ENCODE results near the gene GON4L. TPM values are rescaled to one million over a fixed set of nuclear protein-coding genes. Genes with fewer than 3 reads are reported as not detected.
A peak's percentile ranks its signal among the peaks of the same experiment; 100 is the strongest.
"Not testable (repeated sequence)": the region's sequence is repeated elsewhere in the genome, so short reads cannot be mapped to it uniquely, and the experiment has no call there.

Gene GON4L
- total RNA-seq, 3 donors from 2014 or later (not counting 1 experiment from before 2014, with no cell fraction given) = 127 to 147 (median 146) TPM

GRCh38 chr1:155719703-155720102, 137.3 kb downstream of the GON4L start:
- no peak for DNase-seq
- no peak for TF ChIP-seq CTCF (IDR thresholded peaks at IDR 0.05)
- H3K36me3 ChIP-seq (ENCODE audit: control insufficient read depth, insufficient read depth, low read length) = peaks cover 6% of the 10 kb centered on the region
- Mint-ChIP-seq H3K4me1 (no peaks in the 10 kb centered on the region), H3K36me3 (no peaks in the 10 kb centered on the region), H3K27me3 (ENCODE audit: low read depth in 2 of 2) (no peaks in the 10 kb centered on the region), H3K4me3 (no peak overlapping the region), H3K9me3 (no peaks in the 10 kb centered on the region), H3K27ac (no peak overlapping the region)
- ATAC-seq = no peak
- no peaks in the 10 kb centered on the region for H3K4me1 ChIP-seq (ENCODE audit: control insufficient read depth, insufficient read depth, low read length)
- H3K27me3 ChIP-seq (ENCODE audit: control insufficient read depth, insufficient read depth, low read length) = no peaks in the 10 kb centered on the region
- 99% methylated on average over 4 of the region's 4 CpGs for WGBS (ENCODE audit: insufficient coverage)
- no peaks in the 10 kb centered on the region for H3K9me3 ChIP-seq (ENCODE audit: control insufficient read depth, insufficient read depth, low read length)
- no peak overlapping the region for H3K4me3 ChIP-seq (ENCODE audit: low read length)
- H3K27ac ChIP-seq (ENCODE audit: low read length) = no peak overlapping the region
- intact Hi-C loops (cut with micrococcal nuclease) = no loop called here

- ATAC-seq; H3K36me3 ChIP-seq (ENCODE audit: control insufficient read depth, insufficient read depth, low read length); H3K36me3 Mint-ChIP-seq; intact Hi-C loops (cut with micrococcal nuclease); DNase-seq; H3K27ac Mint-ChIP-seq; H3K9me3 ChIP-seq (ENCODE audit: control insufficient read depth, insufficient read depth, low read length); H3K27me3 ChIP-seq (ENCODE audit: control insufficient read depth, insufficient read depth, low read length); H3K4me3 ChIP-seq (ENCODE audit: low read length); H3K9me3 Mint-ChIP-seq; H3K27me3 Mint-ChIP-seq (ENCODE audit: low read depth in 2 of 2); H3K4me1 Mint-ChIP-seq; H3K4me3 Mint-ChIP-seq; H3K27ac ChIP-seq (ENCODE audit: low read length); H3K4me1 ChIP-seq (ENCODE audit: control insufficient read depth, insufficient read depth, low read length): not testable (repeated sequence)
- 91% methylated on average over 6 of the region's 6 CpGs for WGBS (ENCODE audit: insufficient coverage)
Measured at GRCh38 chr1:155718524-155719115, 138.4 kb downstream of the GON4L start.

- DNase-seq = no peak
- Histone ChIP-seq H3K27ac (ENCODE audit: low read length) (no peak overlapping the region), H3K9me3 (ENCODE audit: control insufficient read depth, insufficient read depth, low read length) (no peaks in the 10 kb centered on the region), H3K27me3 (ENCODE audit: control insufficient read depth, insufficient read depth, low read length) (no peaks in the 10 kb centered on the region), H3K4me3 (ENCODE audit: low read length) (no peak overlapping the region), H3K36me3 (ENCODE audit: control insufficient read depth, insufficient read depth, low read length) (peaks cover 12% of the 10 kb centered on the region), H3K4me1 (ENCODE audit: control insufficient read depth, insufficient read depth, low read length) (no peaks in the 10 kb centered on the region)
- no peaks in the 10 kb centered on the region for H3K27me3 Mint-ChIP-seq (ENCODE audit: low read depth in 2 of 2)
- no peak for TF ChIP-seq CTCF (IDR thresholded peaks at IDR 0.05)
- H3K27ac Mint-ChIP-seq = peak overlapping the region in 1 of 2 donors; percentile 29
- no peaks in the 10 kb centered on the region for H3K36me3 Mint-ChIP-seq
- no peak overlapping the region for H3K4me3 Mint-ChIP-seq
- WGBS (ENCODE audit: insufficient coverage) = 83% methylated on average over 5 of the region's 7 CpGs
- H3K9me3 Mint-ChIP-seq = no peaks in the 10 kb centered on the region
- H3K4me1 Mint-ChIP-seq = no peaks in the 10 kb centered on the region
- no peak for ATAC-seq
- intact Hi-C loops (cut with micrococcal nuclease) = no loop called here
Measured at GRCh38 chr1:155717041-155717440, 140.0 kb downstream of the GON4L start.

- ATAC-seq (no peak), DNase-seq (no peak)
- H3K4me1 ChIP-seq (ENCODE audit: control insufficient read depth, insufficient read depth, low read length) = no peaks in the 10 kb centered on the region
- intact Hi-C loops (cut with micrococcal nuclease) = no loop called here
- Mint-ChIP-seq H3K27me3 (ENCODE audit: low read depth in 2 of 2) (no peaks in the 10 kb centered on the region), H3K27ac (peak overlapping the region in 1 of 2 donors; percentile 29), H3K4me3 (no peak overlapping the region), H3K4me1 (no peaks in the 10 kb centered on the region), H3K36me3 (no peaks in the 10 kb centered on the region), H3K9me3 (no peaks in the 10 kb centered on the region)
- no peak overlapping the region for H3K27ac ChIP-seq (ENCODE audit: low read length)
- no peaks in the 10 kb centered on the region for H3K9me3 ChIP-seq (ENCODE audit: control insufficient read depth, insufficient read depth, low read length)
- peaks cover 12% of the 10 kb centered on the region for H3K36me3 ChIP-seq (ENCODE audit: control insufficient read depth, insufficient read depth, low read length)
- WGBS (ENCODE audit: insufficient coverage) = 100% methylated on average over 5 of the region's 5 CpGs
- H3K27me3 ChIP-seq (ENCODE audit: control insufficient read depth, insufficient read depth, low read length) = no peaks in the 10 kb centered on the region
- no peak overlapping the region for H3K4me3 ChIP-seq (ENCODE audit: low read length)
- no peak for TF ChIP-seq CTCF (IDR thresholded peaks at IDR 0.05)
Measured at GRCh38 chr1:155715777-155716176, 141.2 kb downstream of the GON4L start.

- H3K27ac ChIP-seq (ENCODE audit: low read length); H3K36me3 Mint-ChIP-seq; H3K4me3 Mint-ChIP-seq; H3K27me3 ChIP-seq (ENCODE audit: control insufficient read depth, insufficient read depth, low read length); H3K4me1 ChIP-seq (ENCODE audit: control insufficient read depth, insufficient read depth, low read length); H3K9me3 Mint-ChIP-seq; H3K9me3 ChIP-seq (ENCODE audit: control insufficient read depth, insufficient read depth, low read length); ATAC-seq; H3K27me3 Mint-ChIP-seq (ENCODE audit: low read depth in 2 of 2); H3K4me1 Mint-ChIP-seq; H3K27ac Mint-ChIP-seq; DNase-seq; H3K4me3 ChIP-seq (ENCODE audit: low read length); intact Hi-C loops (cut with micrococcal nuclease): not testable (repeated sequence)
- 96% methylated on average over 3 of the region's 3 CpGs for WGBS (ENCODE audit: insufficient coverage)
- peaks cover 12% of the 10 kb centered on the region for H3K36me3 ChIP-seq (ENCODE audit: control insufficient read depth, insufficient read depth, low read length)
Measured at GRCh38 chr1:155715056-155715455, 142.0 kb downstream of the GON4L start.
